ENCODE results near the gene NDUFV1. TPM values are rescaled to one million over a fixed set of nuclear protein-coding genes. Genes with fewer than 3 reads are reported as not detected.

NDUFV1 gene
- total RNA-seq, 1 experiment from 2014 or later = 242 TPM

DNA sequence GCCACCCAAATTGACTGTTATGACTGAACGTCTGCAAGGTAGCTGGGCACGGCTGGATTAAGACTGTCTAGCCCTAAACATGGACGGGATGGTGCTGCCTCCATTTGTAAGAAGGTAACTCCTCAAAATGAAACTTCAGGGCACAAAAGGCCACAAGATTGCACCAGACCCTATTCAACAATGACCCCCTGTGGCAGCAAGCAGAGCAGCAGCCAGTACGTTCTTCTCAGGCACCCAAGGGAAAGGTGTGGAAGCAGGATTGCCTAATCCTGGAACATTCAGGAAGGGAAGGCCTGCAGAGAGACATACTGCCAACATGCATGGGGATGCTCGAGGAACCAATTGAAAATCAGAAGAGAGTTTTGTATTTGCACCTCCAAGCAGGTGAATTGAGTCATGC, 37.3 kb downstream of the NDUFV1 start:
- RAD21 ChIA-PET (ENCODE audit: low non-redundant PET in 1 of 2, low total read pairs in 2 of 2, uncharacterized antibody in 2 of 2, unreplicated experiment in 2 of 2) = no interaction called here
- CTCF ChIA-PET = no interaction called here
- no peak for TF ChIP-seq POLR2AphosphoS5 (IDR thresholded peaks at IDR 0.05; ENCODE audit: low read depth, low read length)
- TF ChIP-seq TCF7L2 (IDR thresholded peaks at IDR 0.05; ENCODE audit: borderline replicate concordance, extremely low read depth, insufficient read depth, insufficient read length) = no peak
- TF ChIP-seq ZFX (IDR thresholded peaks at IDR 0.05) = no peak
- TF ChIP-seq ZNF274 (IDR thresholded peaks at IDR 0.05; ENCODE audit: low read depth, low read length) = no peak
- TF ChIP-seq JUND (IDR thresholded peaks at IDR 0.05) = no peak
- TF ChIP-seq CTCF (IDR thresholded peaks at IDR 0.05 in 2 of 3, conservative IDR thresholded peaks at IDR 0.05 in 1 of 3; ENCODE audit: borderline replicate concordance in 1 of 3, insufficient read depth in 1 of 3, low read depth in 2 of 3, low read length in 2 of 3) = peak; percentile 27 to 63 (median 61); a peak in 5 of 6 replicates
- no peak for TF ChIP-seq SRF (IDR thresholded peaks at IDR 0.05; ENCODE audit: low read depth)
- no peak for TF ChIP-seq YY1 (IDR thresholded peaks at IDR 0.05; ENCODE audit: extremely low read depth, insufficient replicate concordance, low read depth, low read length)
- no peak for TF ChIP-seq EGR1 (IDR thresholded peaks at IDR 0.05; ENCODE audit: low read depth)
- TF ChIP-seq EZH2phosphoT487 (IDR thresholded peaks at IDR 0.05; ENCODE audit: borderline replicate concordance) = no peak
- no peak for TF ChIP-seq ELF1 (IDR thresholded peaks at IDR 0.05; ENCODE audit: borderline replicate concordance, low read depth)
- TF ChIP-seq SP1 (IDR thresholded peaks at IDR 0.05; ENCODE audit: low read depth) = no peak
- no peak for TF ChIP-seq EZH2 (IDR thresholded peaks at IDR 0.05)
- TF ChIP-seq CEBPB (IDR thresholded peaks at IDR 0.05; ENCODE audit: low read depth) = no peak
- TF ChIP-seq CBX3 (IDR thresholded peaks at IDR 0.05; ENCODE audit: low read depth) = peak; percentile 89; the same call in 1 of the 2 replicates
- TF ChIP-seq SIN3A (IDR thresholded peaks at IDR 0.05; ENCODE audit: low read depth) = no peak
- no peak for TF ChIP-seq FOSL1 (IDR thresholded peaks at IDR 0.05; ENCODE audit: low read depth)
- no peak for TF ChIP-seq MAX (IDR thresholded peaks at IDR 0.05)
- TF ChIP-seq, protein P1, sequence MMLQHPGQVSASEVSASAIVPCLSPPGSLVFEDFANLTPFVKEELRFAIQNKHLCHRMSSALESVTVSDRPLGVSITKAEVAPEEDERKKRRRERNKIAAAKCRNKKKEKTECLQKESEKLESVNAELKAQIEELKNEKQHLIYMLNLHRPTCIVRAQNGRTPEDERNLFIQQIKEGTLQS (IDR thresholded peaks at IDR 0.05) = no peak
- no peak for TF ChIP-seq POLR2A (IDR thresholded peaks at IDR 0.05; ENCODE audit: borderline replicate concordance, extremely low read depth, insufficient read depth, insufficient read length)
- no peak for TF ChIP-seq ZBTB33 (IDR thresholded peaks at IDR 0.05; ENCODE audit: extremely low read depth, insufficient replicate concordance, low read length)
- peak; percentile 61 for TF ChIP-seq RAD21 (IDR thresholded peaks at IDR 0.05; ENCODE audit: low read depth)

More for the DNA sequence above, 37.3 kb downstream of the NDUFV1 start:
- peak; percentile 16 for DNase-seq (ENCODE audit: low read depth, low spot score)
- Histone ChIP-seq H3K9ac (ENCODE audit: low read length) (no peak overlapping the region), H3K79me2 (ENCODE audit: insufficient read depth, low read length) (no peaks in the 10 kb centered on the region), H3K27me3 (ENCODE audit: insufficient read depth, low read length) (no peaks in the 10 kb centered on the region), H2AFZ (ENCODE audit: low read depth, low read length, poor library complexity, severe bottlenecking) (no peak overlapping the region), H3K4me2 (ENCODE audit: low read length) (no peak overlapping the region), H3K4me3 (replicated peaks in 1 of 2; ENCODE audit: low read depth in 1 of 2, low read length in 2 of 2) (no peak overlapping the region), H3K9me2 (ENCODE audit: insufficient read depth) (no peaks in the 10 kb centered on the region), H3K36me3 (ENCODE audit: control insufficient read depth in 1 of 2, insufficient read depth in 2 of 2, low read length in 2 of 2) (no peaks in the 10 kb centered on the region), H3K9me3 (ENCODE audit: control insufficient read depth in 1 of 2, insufficient read depth in 1 of 2, low read depth in 1 of 2, low read length in 2 of 2) (no peaks in the 10 kb centered on the region; a peak in 2 of 4 replicates), H3K27ac (ENCODE audit: low read depth, low read length) (no peak overlapping the region), H3K4me1 (ENCODE audit: control insufficient read depth in 1 of 2, insufficient read depth in 2 of 2, low read length in 2 of 2) (peaks cover 0 to 4% of the 10 kb centered on the region in 2 experiments; a peak in 1 of 4 replicates), H4K20me1 (ENCODE audit: insufficient read depth) (no peaks in the 10 kb centered on the region)
- intact Hi-C loops (cut with micrococcal nuclease) = loop anchor here (10.0 kb wide), 1 partner anchor 161 kb away; no protein-coding TSS in a partner anchor
- ATAC-seq = no peak
- BruUV-seq (replicated peaks) = no TSS peak
- POLR2A ChIA-PET = no interaction called here

Data from HCT116 (cell line).